Spinal cord (tissue), 4 donors: Measurements from ENCODE around the gene RPS6KA1. TPM values are rescaled to one million over a fixed set of nuclear protein-coding genes. Genes with fewer than 3 reads are reported as not detected.

Source experiments
- polyA plus RNA-seq, 2 donors: library from polyadenylated mRNA; unstranded; fragments of 120-200 nt; gene quantifications; one replicate each; pipeline ENCODE4 v1.2.1, GENCODE V29; 2013; ENCODE audit not compliant: insufficient read length in 2 of 2
- small RNA-seq: library from RNA; depleted of rRNA; stranded (forward); fragments of <200 nt; gene quantifications from one replicate; pipeline ENCODE3, GENCODE V24; 2014; ENCODE audit warnings: low replicate concordance
- total RNA-seq, 2 donors: library from RNA; depleted of rRNA in 1 of 2; stranded (reverse); fragments of 120-200 nt in 1 of 2; fragments of >200 nt in 1 of 2; gene quantifications; one replicate each; pipeline versions ENCODE4 v1.2.3 to v1.2.4, GENCODE V29; 2013 to 2014

The RPS6KA1 gene
- total and polyA plus RNA-seq, 4 donors = 11.8 to 16.4 (median 13.5) TPM

Small RNAs within 50 kb of the gene (small RNA-seq; reads per million reads assigned to genes)
- gene MIR1976 (0.18 reads per million), gene RF00019 (not detected), gene RNU7-29P (not detected)

Other genes with a start within 250 kb of the RPS6KA1 start
- 10 to 100 TPM; 12.4 to 44.7 TPM for gene SH3BGRL3, start 249.7 kb upstream of the RPS6KA1 start, total RNA-seq
- 100 to 1,000 TPM; 226 to 228 TPM for gene SH3BGRL3, start 249.7 kb upstream of the RPS6KA1 start, polyA plus RNA-seq
- 10 to 100 TPM in 1 of 2 donors, 1 to 10 TPM in 1; 7.5 to 23.7 TPM for gene UBXN11, start 223.1 kb upstream of the RPS6KA1 start, total RNA-seq
- 10 to 100 TPM; 32.3 to 39.1 TPM for gene UBXN11, start 223.1 kb upstream of the RPS6KA1 start, polyA plus RNA-seq
- gene CD52, start 211.8 kb upstream of the RPS6KA1 start, total RNA-seq = 1 to 10 TPM; 1.4 TPM
- under 1 TPM; 0.57 to 0.95 TPM for gene CD52, start 211.8 kb upstream of the RPS6KA1 start, polyA plus RNA-seq
- gene CRYBG2, start 175.6 kb upstream of the RPS6KA1 start, total RNA-seq = under 1 TPM; 0.30 to 0.66 TPM
- 1 to 10 TPM; 1.9 to 2.3 TPM for gene CRYBG2, start 175.6 kb upstream of the RPS6KA1 start, polyA plus RNA-seq
- gene ZNF683, start 157.0 kb upstream of the RPS6KA1 start, total RNA-seq = not detected
- gene ZNF683, start 157.0 kb upstream of the RPS6KA1 start, polyA plus RNA-seq = under 1 TPM in 1 of 2 donors, not detected in 1; 0.14 TPM
- not detected for gene LIN28A, start 118.9 kb upstream of the RPS6KA1 start, total RNA-seq
- gene LIN28A, start 118.9 kb upstream of the RPS6KA1 start, polyA plus RNA-seq = under 1 TPM in 1 of 2 donors, not detected in 1; 0.20 TPM
- gene DHDDS, start 97.4 kb upstream of the RPS6KA1 start, total RNA-seq = 10 to 100 TPM; 28.1 to 37.7 TPM
- gene DHDDS, start 97.4 kb upstream of the RPS6KA1 start, polyA plus RNA-seq = 10 to 100 TPM; 35.0 to 48.3 TPM
- gene HMGN2, start 57.3 kb upstream of the RPS6KA1 start, total RNA-seq = 100 to 1,000 TPM; 370 to 564 TPM
- gene HMGN2, start 57.3 kb upstream of the RPS6KA1 start, polyA plus RNA-seq = 100 to 1,000 TPM; 693 to 696 TPM
- 10 to 100 TPM; 36.0 to 38.2 TPM for gene ARID1A, start 166.3 kb downstream of the RPS6KA1 start, total RNA-seq
- 10 to 100 TPM; 85.3 to 88.3 TPM for gene ARID1A, start 166.3 kb downstream of the RPS6KA1 start, polyA plus RNA-seq